OCI-LY3 (cell line): ENCODE results near the gene NUDT11.

Experiments
- H2AFZ ChIP-seq: fragments of 200-600, 300-600 bp; shearing (Covaris generic); 2 replicates; pipeline ENCODE4 v1.6.0; 2014; ENCODE audit warnings: antibody characterized with exemption, low read depth, low read length
- H3K27ac ChIP-seq: fragments of 200-600, 300-600 bp; sonication (generic); 2 replicates; pipeline ENCODE4 v1.5.1; 2014; ENCODE audit warnings: mild to moderate bottlenecking, low read length, moderate library complexity, mixed read lengths
- H3K27me3 ChIP-seq: fragments of 200-600, 300-600 bp; sonication (generic); 2 replicates; pipeline ENCODE4 v1.6.1; 2014; ENCODE audit warnings: low read depth, low read length, mixed read lengths
- H3K36me3 ChIP-seq: fragments of 200-600, 300-600 bp; sonication (generic); replicated peaks from 2 replicates; pipeline ENCODE3; 2014; ENCODE audit warnings: low read depth, low read length, mixed read lengths
- H3K4me1 ChIP-seq: fragments of 300-600, 200-600 bp; sonication (generic); 2 replicates; pipeline ENCODE4 v1.6.1; 2014; ENCODE audit warnings: low read length, mixed read lengths
- H3K4me2 ChIP-seq: fragments of 200-600, 300-600 bp; sonication (generic); 2 replicates; pipeline ENCODE4 v1.6.1; 2014; ENCODE audit warnings: low read length, mixed read lengths
- H3K4me3 ChIP-seq: fragments of 300-600, 200-600 bp; sonication (generic); 2 replicates; pipeline ENCODE4 v1.5.1; 2014; ENCODE audit warnings: antibody characterized with exemption, mild to moderate bottlenecking, low read length, moderate library complexity
- H3K79me2 ChIP-seq: fragments of 300-600, 200-600 bp; shearing (Covaris generic); 2 replicates; pipeline ENCODE4 v1.6.1; 2014; ENCODE audit warnings: mild to moderate bottlenecking, low read length, mixed read lengths
- H3K9ac ChIP-seq: fragments of 300-600, 200-600 bp; shearing (Covaris generic); 2 replicates; pipeline ENCODE4 v1.6.0; 2014; ENCODE audit warnings: mild to moderate bottlenecking, low read length, moderate library complexity
- H3K9me3 ChIP-seq: fragments of 200-600, 300-600 bp; shearing (Covaris generic); 2 replicates; pipeline ENCODE4 v1.6.1; 2014; ENCODE audit warnings: low read length, mixed read lengths; ENCODE audit not compliant: insufficient read depth
- H4K20me1 ChIP-seq: fragments of 200-600, 300-600 bp; sonication (generic); 2 replicates; pipeline ENCODE4 v1.6.1; 2016; ENCODE audit warnings: low read length, mixed read lengths; ENCODE audit not compliant: insufficient read depth
- EZH2phosphoT487 ChIP-seq: fragments of 200-600 bp; shearing (Covaris generic); IDR thresholded peaks from 2 replicates; pipeline ENCODE4 v1.6.1; 2018; ENCODE audit warnings: antibody characterized with exemption, mixed run types, low read depth
- TF ChIP-seq, protein P1 (sequence below): fragments of 200-600, 300-600 bp; sonication (generic); IDR thresholded peaks from 2 replicates; pipeline ENCODE4 v1.5.1; 2014; ENCODE audit warnings: antibody characterized with exemption, low read length, low read depth

NUDT11 gene

DNA sequence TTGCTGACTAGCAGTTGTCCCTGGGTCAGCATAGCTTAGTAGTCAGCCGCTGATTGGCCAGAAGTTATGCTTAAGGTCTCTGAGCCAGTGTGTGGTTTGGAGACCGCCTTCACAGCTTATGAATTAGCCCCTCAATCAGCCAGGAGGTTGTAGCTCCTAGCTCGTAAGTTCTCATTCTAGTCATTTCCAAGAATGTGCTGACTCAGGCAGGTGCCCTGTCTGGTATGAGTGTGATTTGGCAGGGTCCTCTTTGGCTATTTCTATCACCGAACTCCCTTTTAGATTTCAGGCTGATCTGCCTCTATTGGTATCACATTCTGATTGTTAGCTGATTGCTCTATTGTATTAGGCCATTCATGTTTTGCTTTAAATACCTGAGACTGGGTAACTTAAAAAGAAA lies 33.1 kb downstream of the NUDT11 start:
- Histone ChIP-seq H3K4me2 (no peak overlapping the region), H4K20me1 (no peaks in the 10 kb centered on the region), H3K36me3 (no peaks in the 10 kb centered on the region), H3K9ac (no peak overlapping the region), H3K27ac (no peak overlapping the region), H3K27me3 (no peaks in the 10 kb centered on the region), H2AFZ (no peak overlapping the region), H3K4me1 (no peaks in the 10 kb centered on the region), H3K79me2 (no peaks in the 10 kb centered on the region), H3K4me3 (no peak overlapping the region), H3K9me3 (no peaks in the 10 kb centered on the region)
- no peak for TF ChIP-seq EZH2phosphoT487
- TF ChIP-seq, protein P1, sequence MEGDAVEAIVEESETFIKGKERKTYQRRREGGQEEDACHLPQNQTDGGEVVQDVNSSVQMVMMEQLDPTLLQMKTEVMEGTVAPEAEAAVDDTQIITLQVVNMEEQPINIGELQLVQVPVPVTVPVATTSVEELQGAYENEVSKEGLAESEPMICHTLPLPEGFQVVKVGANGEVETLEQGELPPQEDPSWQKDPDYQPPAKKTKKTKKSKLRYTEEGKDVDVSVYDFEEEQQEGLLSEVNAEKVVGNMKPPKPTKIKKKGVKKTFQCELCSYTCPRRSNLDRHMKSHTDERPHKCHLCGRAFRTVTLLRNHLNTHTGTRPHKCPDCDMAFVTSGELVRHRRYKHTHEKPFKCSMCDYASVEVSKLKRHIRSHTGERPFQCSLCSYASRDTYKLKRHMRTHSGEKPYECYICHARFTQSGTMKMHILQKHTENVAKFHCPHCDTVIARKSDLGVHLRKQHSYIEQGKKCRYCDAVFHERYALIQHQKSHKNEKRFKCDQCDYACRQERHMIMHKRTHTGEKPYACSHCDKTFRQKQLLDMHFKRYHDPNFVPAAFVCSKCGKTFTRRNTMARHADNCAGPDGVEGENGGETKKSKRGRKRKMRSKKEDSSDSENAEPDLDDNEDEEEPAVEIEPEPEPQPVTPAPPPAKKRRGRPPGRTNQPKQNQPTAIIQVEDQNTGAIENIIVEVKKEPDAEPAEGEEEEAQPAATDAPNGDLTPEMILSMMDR: no peak

DNA sequence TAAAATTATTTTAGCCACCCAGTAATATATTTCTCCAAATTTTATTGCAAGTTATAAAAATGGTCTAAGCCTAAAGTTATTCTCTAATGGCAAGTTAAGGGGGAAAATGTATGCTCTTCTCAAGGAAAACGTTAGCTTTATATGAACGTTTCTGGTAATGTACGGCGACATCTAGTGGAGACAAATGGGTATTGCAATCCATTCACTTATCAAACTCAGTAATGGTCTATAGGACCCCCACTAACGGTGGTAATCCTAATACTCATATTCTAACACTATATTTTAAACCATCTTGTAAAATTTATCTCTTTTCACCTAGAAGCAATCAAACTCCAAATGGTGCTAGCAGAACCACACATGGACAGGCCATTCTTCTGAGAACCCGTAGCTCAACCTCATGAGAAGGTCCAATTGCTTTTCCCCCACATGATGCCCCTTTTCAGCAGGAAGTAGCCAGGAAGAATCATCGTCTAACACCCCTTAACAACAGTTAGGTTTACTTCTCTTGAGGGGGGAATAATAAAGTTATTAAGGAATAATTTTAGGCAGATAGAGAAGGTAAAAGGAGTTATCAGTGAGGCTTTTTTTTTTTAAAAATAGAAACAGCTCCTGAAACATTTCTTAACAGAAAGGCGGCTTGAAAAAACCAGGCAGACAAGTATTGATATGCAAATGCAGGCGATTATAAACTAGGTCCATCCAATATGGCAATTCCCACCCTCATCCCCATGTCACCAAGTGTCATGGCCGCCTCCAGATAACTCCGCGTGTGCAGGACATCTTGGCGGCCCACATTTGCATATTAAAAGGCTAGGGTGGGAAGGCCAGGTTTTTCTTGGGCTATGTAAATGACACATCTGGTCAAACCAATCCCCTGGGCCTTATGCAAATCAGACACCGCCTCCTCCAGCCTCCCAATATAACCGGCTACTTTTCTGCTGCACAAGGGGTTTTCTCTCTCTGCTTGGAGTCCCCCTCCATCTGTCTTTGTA lies 35.0 kb downstream of the NUDT11 start:
- Histone ChIP-seq H4K20me1 (no peaks in the 10 kb centered on the region), H3K79me2 (no peaks in the 10 kb centered on the region), H2AFZ (no peak overlapping the region), H3K27me3 (no peaks in the 10 kb centered on the region), H3K4me1 (peaks cover 14% of the 10 kb centered on the region), H3K4me2 (no peak overlapping the region), H3K27ac (no peak overlapping the region), H3K4me3 (no peak overlapping the region), H3K9me3 (no peaks in the 10 kb centered on the region), H3K9ac (no peak overlapping the region), H3K36me3 (no peaks in the 10 kb centered on the region)
- TF ChIP-seq, protein P1: peak; percentile 60
- no peak for TF ChIP-seq EZH2phosphoT487

DNA sequence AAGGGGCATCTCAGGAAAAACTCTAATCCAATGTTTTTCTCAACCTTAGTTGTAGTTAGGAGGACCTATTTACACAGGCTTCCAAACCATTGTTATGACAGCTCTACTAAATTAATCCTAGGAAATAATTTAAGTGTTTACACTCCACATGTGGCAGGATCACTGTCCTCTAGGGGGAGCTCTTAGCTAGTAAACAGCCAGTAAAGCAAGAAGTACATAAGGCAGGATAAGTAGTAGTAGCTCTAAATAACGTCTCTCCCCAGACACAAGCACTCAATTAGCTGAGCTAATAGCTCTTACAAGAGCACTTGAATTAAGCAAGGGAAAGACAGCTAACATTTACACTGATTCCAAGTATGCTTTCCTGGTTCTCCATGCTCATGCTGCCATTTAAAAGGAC lies 37.3 kb downstream of the NUDT11 start:
- Histone ChIP-seq H3K79me2 (no peaks in the 10 kb centered on the region), H3K9me3 (no peaks in the 10 kb centered on the region), H3K4me3 (no peak overlapping the region), H2AFZ (no peak overlapping the region), H3K36me3 (no peaks in the 10 kb centered on the region), H4K20me1 (no peaks in the 10 kb centered on the region), H3K27ac (no peak overlapping the region), H3K4me1 (peaks cover 14% of the 10 kb centered on the region), H3K9ac (no peak overlapping the region), H3K4me2 (no peak overlapping the region), H3K27me3 (no peaks in the 10 kb centered on the region)
- TF ChIP-seq EZH2phosphoT487: no peak
- TF ChIP-seq, protein P1: peak; percentile 48

DNA sequence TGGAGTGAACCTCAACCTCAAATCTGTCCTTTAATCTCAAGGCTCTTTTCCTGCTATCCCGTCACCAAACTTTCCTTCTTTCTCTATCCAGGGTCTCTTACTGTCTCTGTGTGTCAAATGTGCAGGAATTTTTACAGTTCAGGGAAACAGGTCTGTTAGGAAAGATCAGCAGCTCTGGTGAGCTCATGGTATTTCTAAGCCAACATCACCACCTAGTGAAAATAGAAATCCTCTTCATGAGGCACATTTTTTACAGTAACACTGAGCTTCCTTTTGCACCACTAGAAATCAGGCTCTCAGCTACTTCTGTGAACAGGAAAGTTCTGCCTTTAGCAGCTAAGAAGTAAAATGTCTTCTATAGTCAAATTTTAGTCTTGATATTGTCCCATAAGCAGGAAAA lies 39.6 kb downstream of the NUDT11 start:
- no peaks in the 10 kb centered on the region for H3K9me3 ChIP-seq
- H3K36me3 ChIP-seq: no peaks in the 10 kb centered on the region
- H4K20me1 ChIP-seq: no peaks in the 10 kb centered on the region
- TF ChIP-seq, protein P1: peak; percentile 42
- TF ChIP-seq EZH2phosphoT487: no peak
- peak overlapping the region; percentile 65 for H3K4me3 ChIP-seq
- no peaks in the 10 kb centered on the region for H3K27me3 ChIP-seq
- H3K4me1 ChIP-seq: peaks cover 14% of the 10 kb centered on the region
- H3K27ac ChIP-seq: no peak overlapping the region
- peak overlapping the region; percentile 20; the same call in 1 of the 2 replicates for H3K9ac ChIP-seq
- peak overlapping the region; percentile 83 for H2AFZ ChIP-seq
- H3K4me2 ChIP-seq: peak overlapping the region; percentile 56
- H3K79me2 ChIP-seq: no peaks in the 10 kb centered on the region
